Prostate gland (tissue), 2 donors: ENCODE results near the gene PET100. TPM values are rescaled to one million over a fixed set of nuclear protein-coding genes. Genes with fewer than 3 reads are reported as not detected.

Experiments used
- DNase-seq: peaks from one replicate; pipeline ENCODE4 v3.0.0-alpha.2; 2019; ENCODE audit warnings: low spot score
- H3K27ac ChIP-seq, 2 donors: fragments of 200-600 bp; sonication (generic); 2 replicates each; pipeline ENCODE4 v1.5.1; 2017 to 2019
- H3K27me3 ChIP-seq: fragments of 200-600 bp; sonication (generic); replicated peaks from 2 replicates; pipeline ENCODE4 v1.5.1; 2019; ENCODE audit not compliant: insufficient read depth
- H3K36me3 ChIP-seq, 2 donors: fragments of 200-600 bp; sonication (generic); 1 replicate in 1 of 2; 2 replicates in 1 of 2; pipeline versions ENCODE4 v1.5.1 to v1.8.1; 2017 to 2019
- H3K4me1 ChIP-seq: fragments of 200-600 bp; sonication (generic); replicated peaks from 2 replicates; pipeline ENCODE4 v1.5.1; 2019
- H3K4me3 ChIP-seq, 2 donors: fragments of 200-600 bp; sonication (generic); 2 replicates each; pipeline ENCODE4 v1.5.1; 2017 to 2019
- H3K9me3 ChIP-seq: fragments of 200-600 bp; sonication (generic); 2 replicates; pipeline ENCODE4 v1.5.1; 2017
- POLR2A ChIP-seq: fragments of 450-650 bp; IDR thresholded peaks from one replicate; pipeline ENCODE4 v1.6.1; 2016; ENCODE audit warnings: antibody characterized with exemption, mild to moderate bottlenecking
- POLR2AphosphoS5 ChIP-seq: sonication (generic); formaldehyde crosslinking; IDR thresholded peaks from one replicate; pipeline ENCODE4 v1.6.1; 2017; ENCODE audit warnings: antibody characterized with exemption
- WGBS: methylation state at CpG from one replicate; pipeline ENCODE4 v1.1.5; 2018; 5-methylcytosine and 5-hydroxymethylcytosine counted together
- intact Hi-C: fragments of 100-400 bp; cut with DNase I; formaldehyde crosslinking; loops from one replicate; pipeline ENCODE4 v1.14.2; 2022
- total RNA-seq, 2 donors: library from RNA; depleted of rRNA; stranded (reverse); fragments of >200 nt; gene quantifications; one replicate each; pipeline ENCODE4 v1.1.0, GENCODE V29; 2016
- TF ChIP-seq, protein P1 (sequence below), 4 experiments: fragments of 200-600 bp in 2 of 4; fragments of 450-650 bp in 2 of 4; sonication (generic) in 2 of 4; IDR thresholded peaks; 1 replicate in 3 of 4; 2 replicates in 1 of 4; pipeline ENCODE4 v1.5.1; 2016 to 2019; ENCODE audit warnings: antibody characterized with exemption in 4 of 4, mild to moderate bottlenecking in 2 of 4, moderate library complexity in 2 of 4

PET100 gene
- total RNA-seq, 2 donors from 2014 or later, result 7.7 to 60.4 TPM

GRCh38 chr19:7605490-7606222, 23.9 kb upstream of the PET100 start:
- 79% methylated on average over 14 of the region's 14 CpGs for WGBS
- no peak overlapping the region for H3K4me3 ChIP-seq
- DNase-seq, result no peak
- no peak overlapping the region for H3K27ac ChIP-seq
- H3K27me3 ChIP-seq, result no peaks in the 10 kb centered on the region
- TF ChIP-seq, protein P1, sequence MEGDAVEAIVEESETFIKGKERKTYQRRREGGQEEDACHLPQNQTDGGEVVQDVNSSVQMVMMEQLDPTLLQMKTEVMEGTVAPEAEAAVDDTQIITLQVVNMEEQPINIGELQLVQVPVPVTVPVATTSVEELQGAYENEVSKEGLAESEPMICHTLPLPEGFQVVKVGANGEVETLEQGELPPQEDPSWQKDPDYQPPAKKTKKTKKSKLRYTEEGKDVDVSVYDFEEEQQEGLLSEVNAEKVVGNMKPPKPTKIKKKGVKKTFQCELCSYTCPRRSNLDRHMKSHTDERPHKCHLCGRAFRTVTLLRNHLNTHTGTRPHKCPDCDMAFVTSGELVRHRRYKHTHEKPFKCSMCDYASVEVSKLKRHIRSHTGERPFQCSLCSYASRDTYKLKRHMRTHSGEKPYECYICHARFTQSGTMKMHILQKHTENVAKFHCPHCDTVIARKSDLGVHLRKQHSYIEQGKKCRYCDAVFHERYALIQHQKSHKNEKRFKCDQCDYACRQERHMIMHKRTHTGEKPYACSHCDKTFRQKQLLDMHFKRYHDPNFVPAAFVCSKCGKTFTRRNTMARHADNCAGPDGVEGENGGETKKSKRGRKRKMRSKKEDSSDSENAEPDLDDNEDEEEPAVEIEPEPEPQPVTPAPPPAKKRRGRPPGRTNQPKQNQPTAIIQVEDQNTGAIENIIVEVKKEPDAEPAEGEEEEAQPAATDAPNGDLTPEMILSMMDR (IDR thresholded peaks at IDR 0.05), result no peak
- TF ChIP-seq POLR2A, result no peak
- no peak for TF ChIP-seq POLR2AphosphoS5
- no peaks in the 10 kb centered on the region for H3K36me3 ChIP-seq
- intact Hi-C loops, result no loop called here
- H3K4me1 ChIP-seq, result no peaks in the 10 kb centered on the region
- H3K9me3 ChIP-seq, result no peaks in the 10 kb centered on the region

DNA sequence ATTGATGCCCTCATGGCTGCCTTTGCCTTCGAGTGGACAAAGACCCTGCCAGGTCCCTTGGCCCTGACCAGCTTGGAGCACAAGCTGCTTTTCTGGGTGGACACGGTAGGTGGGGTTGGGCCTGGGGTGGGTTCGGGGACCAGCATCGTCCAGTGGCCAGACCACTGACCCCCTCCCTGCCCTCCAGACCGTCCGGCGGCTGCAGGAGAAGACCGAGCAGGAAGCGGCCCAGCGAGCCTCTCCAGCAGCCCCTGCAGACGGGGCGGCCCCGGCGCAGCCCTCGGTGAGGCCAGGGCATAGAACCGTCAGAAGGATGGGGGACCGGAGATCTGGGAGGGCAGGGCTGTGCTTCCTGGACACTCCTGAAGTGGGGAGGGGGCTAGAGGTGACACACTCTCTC, 23.3 kb upstream of the PET100 start:
- 84% methylated on average over 17 of the region's 17 CpGs for WGBS
- no peaks in the 10 kb centered on the region for H3K9me3 ChIP-seq
- no peaks in the 10 kb centered on the region for H3K4me1 ChIP-seq
- no peak overlapping the region for H3K27ac ChIP-seq
- no peak overlapping the region for H3K4me3 ChIP-seq
- H3K36me3 ChIP-seq, result no peaks in the 10 kb centered on the region
- no peaks in the 10 kb centered on the region for H3K27me3 ChIP-seq
- TF ChIP-seq POLR2A, result no peak
- no peak for TF ChIP-seq POLR2AphosphoS5
- TF ChIP-seq, protein P1 (IDR thresholded peaks at IDR 0.05), result no peak
- intact Hi-C loops, result no loop called here
- no peak for DNase-seq

DNA sequence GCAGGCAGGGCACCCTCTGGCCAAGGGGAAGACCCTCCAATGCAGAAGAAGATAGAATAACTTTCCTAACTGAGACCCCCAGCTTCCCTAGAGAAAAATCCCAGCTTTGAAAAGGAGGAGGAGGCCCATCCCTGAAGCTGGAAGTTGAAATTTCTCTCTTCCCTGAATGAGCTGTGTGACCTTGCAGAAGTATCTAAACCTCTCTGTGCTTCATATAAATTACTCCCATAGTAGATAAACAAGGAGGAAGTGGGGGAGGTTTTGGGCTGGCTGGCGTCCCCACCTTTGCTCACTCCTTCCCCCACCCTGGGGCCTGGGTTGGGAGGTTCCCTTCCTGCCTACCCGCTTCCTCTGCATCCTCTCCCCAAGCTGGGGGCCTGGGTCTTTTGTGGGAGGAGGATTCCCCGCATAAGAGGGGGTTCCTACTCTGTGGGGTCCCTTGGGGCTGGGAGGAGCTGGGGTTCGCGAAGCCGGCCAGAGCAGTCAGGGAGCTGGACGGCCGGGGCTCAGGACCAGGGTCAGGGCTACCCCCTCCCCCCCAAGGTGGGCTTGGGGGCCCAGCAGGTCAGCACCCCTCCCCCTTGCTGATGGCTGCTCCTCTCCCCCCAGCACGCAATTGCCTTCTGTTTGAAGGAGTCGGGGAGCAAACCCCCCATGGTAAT, 22.2 kb upstream of the PET100 start:
- H3K36me3 ChIP-seq, result no peaks in the 10 kb centered on the region
- no peaks in the 10 kb centered on the region for H3K4me1 ChIP-seq
- TF ChIP-seq, protein P1 (IDR thresholded peaks at IDR 0.05), result no peak
- TF ChIP-seq POLR2A (no peak), POLR2AphosphoS5 (no peak)
- no peak overlapping the region for H3K27ac ChIP-seq
- H3K4me3 ChIP-seq, result no peak overlapping the region
- no peaks in the 10 kb centered on the region for H3K9me3 ChIP-seq
- no peak for DNase-seq
- intact Hi-C loops, result no loop called here
- 89% methylated on average over 10 of the region's 10 CpGs for WGBS
- no peaks in the 10 kb centered on the region for H3K27me3 ChIP-seq

DNA sequence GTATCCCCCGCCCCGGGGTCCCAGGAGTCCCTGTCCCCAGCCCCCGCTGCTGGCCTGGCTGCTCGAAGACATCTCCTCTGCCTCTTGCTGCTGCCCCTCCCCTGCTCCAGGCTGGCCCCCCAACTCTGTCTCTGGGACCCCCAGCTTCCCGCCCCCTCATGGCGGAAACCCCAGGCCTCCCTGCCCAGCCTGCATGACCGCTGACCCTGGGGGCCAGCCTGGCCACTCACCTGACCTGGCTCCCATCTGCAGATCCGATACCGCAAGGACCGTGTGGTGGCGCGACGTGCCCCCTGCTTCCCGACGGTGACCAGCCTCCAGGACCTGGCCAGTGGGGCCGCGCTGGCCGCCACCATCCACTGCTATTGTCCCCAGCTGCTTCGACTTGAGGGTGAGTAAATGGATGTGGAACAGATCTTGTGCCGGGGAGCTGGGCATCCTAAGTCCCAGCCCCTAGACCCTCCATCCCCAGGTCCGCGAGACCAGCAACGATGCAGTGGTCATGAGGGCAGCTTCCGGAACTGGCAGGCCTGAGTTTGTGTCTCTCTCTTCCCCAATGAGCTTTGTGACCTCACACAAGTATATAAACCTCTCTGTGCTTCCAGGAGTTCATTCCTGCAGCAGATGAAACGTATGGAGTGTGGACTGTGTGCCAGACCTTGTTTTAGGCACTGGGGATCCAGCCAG, 21.6 kb upstream of the PET100 start:
- Histone ChIP-seq H3K36me3 (no peaks in the 10 kb centered on the region), H3K27me3 (no peaks in the 10 kb centered on the region), H3K27ac (no peak overlapping the region), H3K4me3 (no peak overlapping the region), H3K9me3 (no peaks in the 10 kb centered on the region), H3K4me1 (no peaks in the 10 kb centered on the region)
- WGBS, result 96% methylated on average over 20 of the region's 25 CpGs
- no peak for DNase-seq
- intact Hi-C loops, result no loop called here
- TF ChIP-seq POLR2AphosphoS5, result no peak
- TF ChIP-seq, protein P1 (IDR thresholded peaks at IDR 0.05), result no peak
- TF ChIP-seq POLR2A, result no peak
